ENCODE data around the gene PAFAH1B1. TPM values are rescaled to one million over a fixed set of nuclear protein-coding genes. Genes with fewer than 3 reads are reported as not detected.
"Not testable (repeated sequence)": the region's sequence is repeated elsewhere in the genome, so short reads cannot be mapped to it uniquely, and the experiment has no call there.

PAFAH1B1 gene
- total RNA-seq, 1 donor from 2014 or later, result 151 TPM

DNA sequence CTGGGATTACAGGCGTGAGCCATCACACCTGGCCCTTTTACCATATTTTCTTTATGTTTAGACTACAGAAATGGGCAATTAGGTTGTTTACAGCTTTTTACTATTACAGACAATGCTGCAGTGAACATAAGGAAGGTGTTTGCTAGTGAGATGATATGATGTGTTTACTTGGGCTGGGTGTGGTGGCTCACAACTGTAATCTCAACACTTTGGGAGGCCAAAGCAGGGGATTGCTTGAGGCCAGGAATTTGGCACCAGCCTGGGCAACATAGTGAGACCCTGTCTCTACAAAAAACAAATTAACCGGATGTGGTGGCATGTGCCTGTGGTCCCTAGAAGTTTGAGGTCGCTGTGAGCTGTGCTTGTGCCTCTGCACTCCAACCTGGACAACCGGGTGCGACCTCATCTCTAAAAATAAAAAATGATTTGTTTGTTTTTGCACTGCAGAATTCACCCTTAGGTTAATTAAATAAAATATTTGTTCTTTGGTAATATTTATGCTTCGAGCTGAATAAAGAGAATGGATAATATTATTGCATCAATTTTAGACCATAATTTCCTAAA, 15.0 kb downstream of the PAFAH1B1 start:
- no peak overlapping the region for H3K27ac Mint-ChIP-seq
- intact Hi-C loops (cut with micrococcal nuclease), result no loop called here
- H3K4me1 Mint-ChIP-seq (ENCODE audit: low read depth), result peaks cover 34% of the 10 kb centered on the region
- DNase-seq (ENCODE audit: low spot score), result no peak
- no peaks in the 10 kb centered on the region for H3K9me3 Mint-ChIP-seq
- no peak overlapping the region for H3K4me3 Mint-ChIP-seq (ENCODE audit: low read depth)
- H3K36me3 Mint-ChIP-seq (ENCODE audit: low read depth), result peaks cover 26% of the 10 kb centered on the region
- H3K27me3 Mint-ChIP-seq (ENCODE audit: low read depth), result no peaks in the 10 kb centered on the region

DNA sequence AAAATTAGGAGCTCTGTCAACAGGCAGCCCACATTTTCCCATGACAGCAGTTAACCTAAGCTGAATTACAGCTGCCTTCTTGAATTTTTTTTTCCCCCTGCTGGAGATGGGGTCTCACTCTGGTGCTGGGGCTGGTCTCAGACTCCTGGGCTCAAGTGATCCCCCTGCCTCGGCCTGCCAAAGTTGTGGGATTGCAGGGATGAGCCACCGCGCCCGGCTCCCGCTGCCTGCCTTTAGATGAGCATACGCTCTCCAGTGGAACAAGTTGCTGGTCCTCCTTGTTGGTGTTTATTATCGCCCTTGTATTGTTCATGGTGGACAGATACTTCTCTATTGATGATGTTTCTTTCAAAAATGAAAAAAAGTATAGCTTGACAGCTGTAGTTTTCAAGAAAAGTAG, 15.6 kb downstream of the PAFAH1B1 start:
- DNase-seq (ENCODE audit: low spot score), result no peak
- Mint-ChIP-seq H3K9me3 (no peaks in the 10 kb centered on the region), H3K36me3 (ENCODE audit: low read depth) (peaks cover 26% of the 10 kb centered on the region), H3K4me1 (ENCODE audit: low read depth) (peaks cover 34% of the 10 kb centered on the region), H3K27me3 (ENCODE audit: low read depth) (no peaks in the 10 kb centered on the region), H3K4me3 (ENCODE audit: low read depth) (no peak overlapping the region), H3K27ac (peak overlapping the region; percentile 55)
- intact Hi-C loops (cut with micrococcal nuclease), result no loop called here

DNA sequence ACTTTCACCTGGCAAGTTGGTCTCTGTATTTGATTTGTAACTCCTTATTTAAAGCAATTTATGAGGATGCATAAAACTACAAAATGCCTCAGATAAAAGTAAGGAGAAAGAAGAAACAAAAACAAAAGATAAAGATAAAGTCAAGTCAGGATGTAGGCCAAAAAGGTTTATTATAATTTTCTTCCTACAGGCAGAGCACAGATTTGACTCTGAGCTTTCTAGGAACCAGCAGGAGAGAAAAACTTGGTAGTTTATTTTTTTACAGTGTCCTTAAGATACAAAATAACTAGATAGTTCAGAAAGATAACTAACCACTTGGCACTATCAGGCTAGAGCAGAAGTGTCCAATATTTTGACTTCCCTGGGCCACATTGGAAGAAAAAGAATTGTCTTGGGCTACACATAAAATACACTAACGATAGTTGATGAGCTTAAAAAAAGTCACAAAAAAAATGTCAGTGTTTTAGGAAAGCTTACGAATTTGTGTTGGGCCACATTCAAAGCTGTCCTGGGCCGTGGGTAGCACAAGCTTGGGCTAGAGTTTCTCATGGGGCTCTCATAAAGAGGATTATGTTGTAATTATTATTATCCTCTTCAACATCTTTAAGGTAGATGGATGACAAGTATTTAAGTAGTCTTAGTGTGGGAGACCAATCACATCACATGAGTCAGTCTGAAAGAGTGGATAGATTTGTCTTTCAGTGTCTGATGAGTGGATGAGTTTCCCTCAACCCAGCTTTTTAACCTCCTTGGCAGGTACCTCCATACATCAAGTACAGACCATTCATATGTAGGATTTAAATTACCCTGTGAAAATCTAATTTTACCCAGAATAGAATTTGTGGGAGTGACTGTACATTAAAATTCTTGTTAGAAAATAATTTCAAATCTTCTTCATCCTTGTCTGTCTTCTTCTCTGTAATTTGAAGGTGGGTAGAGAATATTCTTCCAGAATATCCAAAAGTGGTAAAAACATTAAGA, 17.0 kb downstream of the PAFAH1B1 start:
- Mint-ChIP-seq H3K9me3 (no peaks in the 10 kb centered on the region), H3K27me3 (ENCODE audit: low read depth) (no peaks in the 10 kb centered on the region), H3K4me3 (ENCODE audit: low read depth) (no peak overlapping the region), H3K27ac (peak overlapping the region; percentile 40), H3K4me1 (ENCODE audit: low read depth) (peaks cover 26% of the 10 kb centered on the region), H3K36me3 (ENCODE audit: low read depth) (peaks cover 17% of the 10 kb centered on the region)
- no peak for DNase-seq (ENCODE audit: low spot score)
- intact Hi-C loops (cut with micrococcal nuclease), result no loop called here

DNA sequence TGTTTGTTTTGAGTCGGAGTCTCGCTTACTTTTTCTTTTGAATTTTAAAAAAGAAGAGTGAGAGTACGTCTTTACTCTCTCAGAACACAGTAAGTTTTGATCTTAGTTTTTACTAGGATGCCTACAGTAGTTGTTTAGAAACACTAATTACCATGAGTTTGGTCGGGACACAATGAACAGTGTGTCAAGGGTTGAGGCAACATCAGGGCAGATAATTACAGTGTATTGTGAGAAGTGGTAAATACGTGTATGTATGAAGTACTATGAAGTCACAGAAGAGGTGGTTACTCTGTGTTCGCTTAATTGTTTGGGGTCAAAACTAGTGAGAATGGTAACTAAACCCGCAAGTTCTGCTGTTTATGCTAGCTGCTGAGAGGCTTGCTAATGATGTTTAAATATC, 18.2 kb downstream of the PAFAH1B1 start:
- Mint-ChIP-seq H3K9me3 (no peaks in the 10 kb centered on the region), H3K4me1 (ENCODE audit: low read depth) (peaks cover 25% of the 10 kb centered on the region), H3K27ac (no peak overlapping the region), H3K36me3 (ENCODE audit: low read depth) (peaks cover 20% of the 10 kb centered on the region), H3K27me3 (ENCODE audit: low read depth) (no peaks in the 10 kb centered on the region), H3K4me3 (ENCODE audit: low read depth) (no peak overlapping the region)
- no peak for DNase-seq (ENCODE audit: low spot score)
- intact Hi-C loops (cut with micrococcal nuclease), result no loop called here

DNA sequence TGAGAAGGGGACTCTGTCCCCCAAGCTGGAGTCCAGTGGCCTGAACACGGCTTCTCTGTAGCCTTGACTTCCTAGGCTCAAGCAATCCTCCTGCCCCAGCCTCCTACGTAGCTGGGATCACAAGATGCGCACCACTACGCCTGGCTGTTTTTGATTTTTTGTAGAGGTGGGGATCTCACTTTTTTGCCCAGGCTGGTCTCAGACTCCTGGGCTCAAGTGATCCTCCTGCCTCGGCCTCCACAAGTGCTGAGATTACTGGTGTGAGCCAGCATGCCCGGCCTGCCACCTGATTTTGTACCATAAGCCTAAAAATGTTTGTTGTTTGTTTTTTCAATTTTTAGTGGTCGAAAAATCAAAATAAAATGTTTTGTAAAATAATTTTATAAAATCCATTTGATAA, 19.2 kb downstream of the PAFAH1B1 start:
- Mint-ChIP-seq H3K36me3 (ENCODE audit: low read depth) (peaks cover 27% of the 10 kb centered on the region), H3K4me3 (ENCODE audit: low read depth) (no peak overlapping the region), H3K9me3 (no peaks in the 10 kb centered on the region), H3K4me1 (ENCODE audit: low read depth) (peaks cover 25% of the 10 kb centered on the region), H3K27ac (no peak overlapping the region), H3K27me3 (ENCODE audit: low read depth) (no peaks in the 10 kb centered on the region)
- DNase-seq (ENCODE audit: low spot score), result no peak
- intact Hi-C loops (cut with micrococcal nuclease), result no loop called here

DNA sequence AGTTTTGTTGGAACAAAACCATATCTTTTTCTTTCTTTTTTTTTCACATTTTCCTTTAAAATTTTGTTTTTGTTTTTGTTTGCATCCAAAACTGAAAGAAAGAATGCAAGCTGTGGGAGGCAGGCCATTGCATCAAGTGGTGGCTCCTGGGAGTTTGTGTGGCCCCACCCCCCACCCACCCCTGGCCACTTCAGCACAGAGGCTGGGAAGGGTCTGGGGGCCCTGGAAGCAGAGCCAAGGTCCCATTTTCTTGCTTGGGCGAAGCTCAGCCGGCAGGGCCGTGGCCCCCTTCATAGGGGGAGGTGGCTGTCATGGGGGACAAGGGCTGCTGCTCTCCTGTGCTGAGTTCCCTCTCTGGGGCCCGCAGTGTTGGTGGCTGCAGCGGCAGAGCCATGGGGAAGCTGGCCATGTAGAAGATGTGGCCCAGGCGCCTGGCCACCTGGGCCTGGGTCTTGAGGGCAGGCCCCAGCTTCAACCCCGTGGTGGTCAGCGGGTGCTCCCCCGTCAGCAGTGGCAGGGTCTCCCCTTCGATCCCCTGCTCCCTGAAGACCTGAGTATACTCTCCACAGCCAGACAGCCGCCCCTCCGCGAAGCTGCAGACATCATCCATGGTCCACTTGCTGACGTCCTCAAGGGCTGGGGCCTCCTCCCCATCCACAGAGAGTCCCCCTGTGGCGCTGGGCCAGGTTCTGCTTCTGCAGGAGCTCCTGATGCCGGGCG, 19.8 kb downstream of the PAFAH1B1 start:
- Mint-ChIP-seq H3K36me3 (ENCODE audit: low read depth) (peaks cover 25% of the 10 kb centered on the region), H3K9me3 (no peaks in the 10 kb centered on the region), H3K4me3 (ENCODE audit: low read depth) (no peak overlapping the region), H3K4me1 (ENCODE audit: low read depth) (peaks cover 23% of the 10 kb centered on the region), H3K27ac (no peak overlapping the region), H3K27me3 (ENCODE audit: low read depth) (no peaks in the 10 kb centered on the region)
- intact Hi-C loops (cut with micrococcal nuclease), result no loop called here
- no peak for DNase-seq (ENCODE audit: low spot score)

DNA sequence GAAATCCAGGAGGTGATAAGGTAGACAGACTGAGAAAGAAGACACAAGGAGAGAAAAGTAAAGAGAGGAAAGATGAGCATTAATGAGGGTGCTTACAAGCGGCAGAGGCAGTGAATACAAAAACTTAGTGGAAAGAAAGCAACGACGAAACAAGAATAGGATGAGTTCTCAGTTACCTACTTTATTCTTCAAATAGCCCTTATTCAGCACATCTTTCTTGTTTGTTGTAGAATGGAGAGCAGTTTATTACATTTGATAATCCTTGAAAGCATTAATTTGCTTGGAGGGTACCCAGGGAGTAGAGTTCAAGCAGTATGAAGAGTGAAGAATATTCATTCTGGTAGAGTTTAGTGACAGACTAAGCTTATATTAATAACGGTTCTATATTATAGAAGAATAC, 22.4 kb downstream of the PAFAH1B1 start:
- no peak overlapping the region for H3K27ac Mint-ChIP-seq
- H3K9me3 Mint-ChIP-seq, result no peaks in the 10 kb centered on the region
- no peaks in the 10 kb centered on the region for H3K27me3 Mint-ChIP-seq (ENCODE audit: low read depth)
- intact Hi-C loops (cut with micrococcal nuclease), result no loop called here
- peaks cover 10% of the 10 kb centered on the region for H3K4me1 Mint-ChIP-seq (ENCODE audit: low read depth)
- no peak overlapping the region for H3K4me3 Mint-ChIP-seq (ENCODE audit: low read depth)
- DNase-seq (ENCODE audit: low spot score), result no peak
- H3K36me3 Mint-ChIP-seq (ENCODE audit: low read depth), result peaks cover 18% of the 10 kb centered on the region

DNA sequence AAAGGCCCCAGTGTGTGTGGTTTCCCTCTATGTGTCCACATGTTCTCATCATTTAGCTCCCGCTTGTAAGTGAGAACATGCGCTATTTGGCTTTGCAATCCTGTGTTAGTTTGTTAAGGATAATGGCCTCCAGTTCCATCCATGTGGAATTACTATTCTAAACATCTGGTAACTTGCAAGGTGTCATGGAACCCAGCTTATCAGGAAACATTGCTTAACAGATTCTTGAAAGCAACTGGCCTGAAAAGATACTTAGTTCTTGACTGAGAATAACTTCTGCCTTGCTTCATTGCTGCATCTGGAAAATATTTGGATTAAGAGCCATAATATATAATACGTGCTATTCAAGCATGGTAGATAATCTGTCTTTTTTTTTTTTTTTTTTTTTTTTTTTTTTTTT, 27.8 kb downstream of the PAFAH1B1 start:
- Mint-ChIP-seq H3K36me3 (ENCODE audit: low read depth) (peaks cover 52% of the 10 kb centered on the region), H3K4me1 (ENCODE audit: low read depth) (peaks cover 7% of the 10 kb centered on the region), H3K4me3 (ENCODE audit: low read depth) (no peak overlapping the region), H3K27me3 (ENCODE audit: low read depth) (no peaks in the 10 kb centered on the region), H3K9me3 (no peaks in the 10 kb centered on the region), H3K27ac (peak overlapping the region; percentile 25)
- intact Hi-C loops (cut with micrococcal nuclease), result no loop called here
- no peak for DNase-seq (ENCODE audit: low spot score)

DNA sequence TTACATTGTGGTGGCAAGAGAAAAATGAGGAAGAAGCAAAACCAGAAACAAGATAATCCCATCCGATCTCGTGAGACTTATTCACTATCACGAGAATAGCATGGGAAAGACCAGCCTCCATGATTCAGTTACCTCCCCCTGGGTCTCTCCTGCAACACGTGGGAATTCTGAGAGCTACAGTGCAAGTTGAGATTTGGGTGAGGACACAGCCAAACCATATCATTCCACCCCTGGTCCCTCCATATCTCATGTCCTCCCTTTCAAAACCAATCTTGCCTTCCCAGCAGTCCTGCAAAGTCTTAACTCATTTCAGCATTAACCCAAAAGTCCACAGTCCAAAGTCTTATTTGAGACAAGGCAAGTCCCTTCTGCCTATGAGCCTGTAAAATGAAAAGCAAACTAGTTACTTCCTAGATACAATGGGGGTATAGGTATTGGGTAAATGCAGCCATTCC, 28.5 kb downstream of the PAFAH1B1 start:
- H3K9me3 Mint-ChIP-seq; H3K27me3 Mint-ChIP-seq (ENCODE audit: low read depth); DNase-seq (ENCODE audit: low spot score); H3K27ac Mint-ChIP-seq; H3K4me3 Mint-ChIP-seq (ENCODE audit: low read depth); intact Hi-C loops (cut with micrococcal nuclease): not testable (repeated sequence)
- Mint-ChIP-seq H3K36me3 (ENCODE audit: low read depth) (peaks cover 51% of the 10 kb centered on the region), H3K4me1 (ENCODE audit: low read depth) (peaks cover 11% of the 10 kb centered on the region)

DNA sequence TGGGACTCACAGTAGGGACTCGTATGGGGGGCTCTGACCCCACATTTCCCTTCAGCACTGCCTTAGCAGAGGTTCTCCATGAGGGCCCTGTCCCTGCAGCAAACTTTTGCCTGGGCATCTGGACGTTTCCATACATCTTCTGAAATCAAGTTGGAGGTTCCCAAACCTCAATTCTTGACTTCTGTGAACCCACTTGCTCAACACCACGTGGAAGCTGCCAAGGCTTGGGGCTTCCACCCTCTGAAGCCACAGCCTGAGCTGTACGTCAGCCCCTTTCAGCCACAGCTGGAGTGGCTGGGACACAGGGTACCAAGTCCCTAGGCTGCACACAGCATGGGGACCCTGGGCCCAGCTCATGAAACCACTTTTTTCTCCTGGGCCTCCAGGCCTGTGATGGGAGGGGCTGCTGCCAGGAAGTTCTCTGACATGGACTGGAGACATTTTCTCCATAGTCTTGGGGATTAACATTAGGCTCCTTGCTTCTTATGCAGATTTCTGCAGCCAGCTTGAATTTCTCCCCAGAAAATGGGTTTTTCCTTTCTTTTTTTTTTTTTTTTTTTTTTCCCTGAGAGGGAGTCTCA, 29.4 kb downstream of the PAFAH1B1 start:
- DNase-seq (ENCODE audit: low spot score); intact Hi-C loops (cut with micrococcal nuclease); H3K27ac Mint-ChIP-seq; H3K4me3 Mint-ChIP-seq (ENCODE audit: low read depth); H3K27me3 Mint-ChIP-seq (ENCODE audit: low read depth): not testable (repeated sequence)
- H3K9me3 Mint-ChIP-seq, result peaks cover 11% of the 10 kb centered on the region
- peaks cover 53% of the 10 kb centered on the region for H3K36me3 Mint-ChIP-seq (ENCODE audit: low read depth)
- peaks cover 17% of the 10 kb centered on the region for H3K4me1 Mint-ChIP-seq (ENCODE audit: low read depth)

DNA sequence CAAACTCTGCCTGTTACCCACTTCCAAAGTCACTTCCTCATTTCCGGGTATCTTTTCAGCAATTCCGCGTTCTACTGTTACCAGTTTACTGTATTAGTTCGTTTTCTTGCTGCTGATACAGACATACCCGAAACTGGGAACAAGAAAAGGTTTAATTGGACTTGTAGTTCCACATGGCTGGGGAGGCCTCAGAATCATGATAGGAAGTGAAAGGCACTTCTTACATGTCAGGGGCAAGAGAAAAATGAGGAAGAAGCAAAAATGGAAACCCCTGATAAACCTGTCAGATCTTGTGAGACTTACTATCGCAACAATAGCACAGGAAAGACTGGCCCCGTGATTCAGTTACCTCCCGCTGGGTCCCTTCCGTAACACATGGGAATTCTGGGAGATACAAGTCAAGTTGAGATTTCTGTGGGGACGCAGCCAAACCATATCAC, 30.9 kb downstream of the PAFAH1B1 start:
- no peak overlapping the region for H3K4me3 Mint-ChIP-seq (ENCODE audit: low read depth)
- intact Hi-C loops (cut with micrococcal nuclease), result no loop called here
- H3K9me3 Mint-ChIP-seq, result peaks cover 24% of the 10 kb centered on the region
- no peak overlapping the region for H3K27ac Mint-ChIP-seq
- H3K27me3 Mint-ChIP-seq (ENCODE audit: low read depth), result no peaks in the 10 kb centered on the region
- peaks cover 68% of the 10 kb centered on the region for H3K36me3 Mint-ChIP-seq (ENCODE audit: low read depth)
- H3K4me1 Mint-ChIP-seq (ENCODE audit: low read depth), result peaks cover 30% of the 10 kb centered on the region
- no peak for DNase-seq (ENCODE audit: low spot score)

DNA sequence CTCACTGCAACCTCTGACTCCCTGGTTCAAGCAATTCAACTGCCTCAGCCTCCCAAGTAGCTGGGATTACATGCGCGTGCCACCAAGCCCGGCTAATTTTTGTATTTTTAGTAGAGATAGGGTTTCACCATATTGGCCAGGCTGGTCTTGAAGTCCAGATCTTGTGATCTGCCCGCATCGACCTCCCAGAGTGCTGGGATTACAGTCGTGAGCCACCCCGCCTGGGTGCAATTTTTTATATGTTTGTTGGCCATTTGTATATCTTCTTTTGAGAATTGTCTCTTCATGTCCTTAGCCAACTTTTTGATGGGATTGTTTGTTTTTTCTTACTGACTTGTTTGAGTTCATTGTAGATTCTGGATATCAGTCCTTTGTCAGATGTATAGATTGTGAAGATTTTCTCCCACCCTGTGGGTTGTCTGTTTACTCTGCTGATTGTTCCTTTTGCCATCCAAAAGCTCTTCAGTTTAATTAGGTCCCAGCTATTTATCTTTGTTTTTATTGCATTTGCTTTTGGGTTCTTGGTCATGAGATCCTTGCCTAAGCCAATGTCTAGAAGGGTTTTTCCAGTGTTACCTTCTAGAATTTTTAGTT, 33.3 kb downstream of the PAFAH1B1 start:
- intact Hi-C loops (cut with micrococcal nuclease); H3K4me3 Mint-ChIP-seq (ENCODE audit: low read depth); H3K27me3 Mint-ChIP-seq (ENCODE audit: low read depth); H3K27ac Mint-ChIP-seq; DNase-seq (ENCODE audit: low spot score): not testable (repeated sequence)
- Mint-ChIP-seq H3K4me1 (ENCODE audit: low read depth) (peaks cover 45% of the 10 kb centered on the region), H3K9me3 (peaks cover 27% of the 10 kb centered on the region), H3K36me3 (ENCODE audit: low read depth) (peaks cover 69% of the 10 kb centered on the region)

All from activated T-helper 2 cell treated with anti-CD3 and anti-CD28 coated beads, Interferon-gamma antibody, Interleukin-2, Interleukin-4, amounts not matched to agents 10 μg/mL and 5 μg/mL and 100 μg/mL, durations not matched to agents 14 hours and 24 hours and 36 hours (primary cell).